ENCODE measurements around the gene AK5. TPM values are rescaled to one million over a fixed set of nuclear protein-coding genes. Genes with fewer than 3 reads are reported as not detected.

The AK5 gene
- polyA plus RNA-seq, 2 of the 4 experiments (the other 2 are of a cell fraction) = 4.9 to 6.1 TPM

DNA sequence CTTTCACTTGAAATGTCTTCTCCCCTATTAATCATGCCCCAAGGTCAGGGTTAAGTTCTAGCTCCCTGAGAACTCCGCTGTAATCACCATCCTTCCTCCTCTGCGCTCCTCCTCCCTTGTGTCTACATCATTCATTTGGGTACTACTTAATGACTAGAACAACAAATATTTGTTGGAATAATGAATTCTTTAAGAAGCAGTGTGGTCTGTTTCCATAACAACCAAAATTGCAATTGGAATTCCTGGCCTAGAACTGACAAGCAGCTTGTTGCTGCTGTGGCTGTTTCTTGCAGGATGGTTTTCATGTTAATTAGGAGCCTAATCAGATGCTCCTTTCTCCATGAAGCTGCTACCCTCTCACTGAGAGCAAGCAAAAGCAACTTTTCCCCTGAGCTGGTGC is 208.1 kb downstream of the AK5 start:
- ATAC-seq = no peak
- POLR2A ChIA-PET = no interaction called here
- FAIRE-seq = no peak

DNA sequence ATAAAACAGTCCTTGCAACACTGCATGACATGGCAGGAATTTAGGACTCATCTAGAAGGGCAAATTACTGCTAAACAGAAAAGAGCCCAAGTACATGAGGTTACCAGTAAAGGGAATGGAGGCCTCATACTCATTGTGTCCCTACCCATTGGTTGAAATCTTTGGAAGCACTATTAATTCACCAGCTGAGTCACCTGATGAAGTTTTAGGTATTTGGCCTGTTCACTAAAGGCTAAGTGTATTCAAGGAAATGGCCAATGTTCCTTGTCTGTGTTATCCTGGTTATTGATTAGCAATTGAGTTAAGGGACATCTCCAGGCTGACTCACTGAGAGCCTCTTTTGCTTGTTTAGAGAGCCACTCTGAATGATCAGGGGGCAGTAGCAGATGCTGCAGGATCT is 212.2 kb downstream of the AK5 start:
- POLR2A ChIA-PET = no interaction called here
- DNase-seq (ENCODE audit: low read depth in 1 of 2, low spot score in 1 of 2) (no peak), ATAC-seq (no peak), FAIRE-seq (no peak)
- Histone ChIP-seq H3K27ac (no peak overlapping the region), H3K9me3 (no peaks in the 10 kb centered on the region), H3K4me2 (no peak overlapping the region), H3K4me3 (no peak overlapping the region), H3K4me1 (no peaks in the 10 kb centered on the region)
- CTCF ChIA-PET = no interaction called here
- no peak for TF ChIP-seq EHF (CRISPR knock-in tag; IDR thresholded peaks at IDR 0.05)
- TF ChIP-seq FOSL2 (IDR thresholded peaks at IDR 0.05) = no peak
- TF ChIP-seq FOSL2 (CRISPR knock-in tag; IDR thresholded peaks at IDR 0.05) = no peak
- no peak for TF ChIP-seq EP300 (IDR thresholded peaks at IDR 0.05)
- no peak for TF ChIP-seq RFX5 (IDR thresholded peaks at IDR 0.05)
- no peak for TF ChIP-seq MYC (IDR thresholded peaks at IDR 0.05; ENCODE audit: borderline replicate concordance, low read length)

More for the DNA sequence above, 208.1 kb downstream of the AK5 start:
- H3K4me3 ChIP-seq = no peak overlapping the region
- H3K9me3 ChIP-seq = no peaks in the 10 kb centered on the region
- no peak overlapping the region for H3K4me2 ChIP-seq
- CTCF ChIA-PET = no interaction called here
- TF ChIP-seq NR3C1 (IDR thresholded peaks at IDR 0.05) (no peak), MAZ (IDR thresholded peaks at IDR 0.05; ENCODE audit: borderline replicate concordance, low read depth, low read length) (no peak), EP300 (IDR thresholded peaks at IDR 0.05) (no peak)
- no peaks in the 10 kb centered on the region for H3K4me1 ChIP-seq
- WGBS (ENCODE audit: missing lambda C conversion rate) = 98% methylated on average over 2 of the region's 2 CpGs
- DNase-seq (ENCODE audit: low read depth in 1 of 2, low spot score in 1 of 2) = no peak
- no peak overlapping the region for H3K27ac ChIP-seq

DNA sequence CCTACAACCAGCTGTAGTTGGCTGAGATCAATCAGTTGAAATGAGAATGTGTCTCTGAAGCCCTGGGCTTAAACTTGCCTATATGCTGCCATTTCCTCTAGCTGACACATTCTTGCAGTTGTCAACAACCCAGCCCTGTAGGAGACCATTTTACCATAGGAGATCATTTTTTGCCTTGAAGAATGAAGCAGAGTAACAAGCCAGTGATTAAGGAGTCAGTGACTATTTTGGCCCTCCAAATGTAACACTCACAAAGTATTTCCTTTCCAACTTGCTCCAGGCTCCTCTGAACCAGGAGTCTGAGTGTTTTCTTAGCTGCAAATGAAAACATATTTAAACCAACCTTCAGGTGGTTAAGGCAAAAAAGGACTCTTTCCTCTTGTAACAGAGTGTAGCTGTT is 217.1 kb downstream of the AK5 start:
- no peak overlapping the region for H3K4me3 ChIP-seq
- ATAC-seq (no peak), FAIRE-seq (no peak), DNase-seq (ENCODE audit: low read depth in 1 of 2, low spot score in 1 of 2) (no peak)
- no peaks in the 10 kb centered on the region for H3K4me1 ChIP-seq
- ChIA-PET POLR2A (no interaction called here), CTCF (interaction anchor here (1.4 kb wide), 1 partner anchor 19 kb away, joined by 3 read pairs; no protein-coding TSS in a partner anchor)
- H3K27ac ChIP-seq = no peak overlapping the region
- no peak overlapping the region for H3K4me2 ChIP-seq
- TF ChIP-seq POLR2A (IDR thresholded peaks at IDR 0.05; ENCODE audit: low read length) (no peak), CBX2 (IDR thresholded peaks at IDR 0.05; ENCODE audit: borderline replicate concordance, low read depth) (no peak), KDM1A (IDR thresholded peaks at IDR 0.05; ENCODE audit: low read depth) (no peak), HOXB5 (CRISPR knock-in tag; IDR thresholded peaks at IDR 0.05) (no peak), MAZ (IDR thresholded peaks at IDR 0.05; ENCODE audit: borderline replicate concordance, low read depth, low read length) (no peak), FOXS1 (CRISPR knock-in tag; IDR thresholded peaks at IDR 0.05) (no peak), RCOR1 (IDR thresholded peaks at IDR 0.05; ENCODE audit: low read depth, low read length) (no peak), NR3C1 (IDR thresholded peaks at IDR 0.05) (no peak), HOXA7 (CRISPR knock-in tag; IDR thresholded peaks at IDR 0.05) (no peak), EHF (CRISPR knock-in tag; IDR thresholded peaks at IDR 0.05) (no peak), SREBF2 (IDR thresholded peaks at IDR 0.05) (no peak)
- TF ChIP-seq, protein P1, sequence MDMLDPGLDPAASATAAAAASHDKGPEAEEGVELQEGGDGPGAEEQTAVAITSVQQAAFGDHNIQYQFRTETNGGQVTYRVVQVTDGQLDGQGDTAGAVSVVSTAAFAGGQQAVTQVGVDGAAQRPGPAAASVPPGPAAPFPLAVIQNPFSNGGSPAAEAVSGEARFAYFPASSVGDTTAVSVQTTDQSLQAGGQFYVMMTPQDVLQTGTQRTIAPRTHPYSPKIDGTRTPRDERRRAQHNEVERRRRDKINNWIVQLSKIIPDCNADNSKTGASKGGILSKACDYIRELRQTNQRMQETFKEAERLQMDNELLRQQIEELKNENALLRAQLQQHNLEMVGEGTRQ (IDR thresholded peaks at IDR 0.05) = no peak
- TF ChIP-seq, protein P2, sequence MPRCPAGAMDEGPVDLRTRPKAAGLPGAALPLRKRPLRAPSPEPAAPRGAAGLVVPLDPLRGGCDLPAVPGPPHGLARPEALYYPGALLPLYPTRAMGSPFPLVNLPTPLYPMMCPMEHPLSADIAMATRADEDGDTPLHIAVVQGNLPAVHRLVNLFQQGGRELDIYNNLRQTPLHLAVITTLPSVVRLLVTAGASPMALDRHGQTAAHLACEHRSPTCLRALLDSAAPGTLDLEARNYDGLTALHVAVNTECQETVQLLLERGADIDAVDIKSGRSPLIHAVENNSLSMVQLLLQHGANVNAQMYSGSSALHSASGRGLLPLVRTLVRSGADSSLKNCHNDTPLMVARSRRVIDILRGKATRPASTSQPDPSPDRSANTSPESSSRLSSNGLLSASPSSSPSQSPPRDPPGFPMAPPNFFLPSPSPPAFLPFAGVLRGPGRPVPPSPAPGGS (IDR thresholded peaks at IDR 0.05) = no peak
- no peaks in the 10 kb centered on the region for H3K9me3 ChIP-seq

DNA sequence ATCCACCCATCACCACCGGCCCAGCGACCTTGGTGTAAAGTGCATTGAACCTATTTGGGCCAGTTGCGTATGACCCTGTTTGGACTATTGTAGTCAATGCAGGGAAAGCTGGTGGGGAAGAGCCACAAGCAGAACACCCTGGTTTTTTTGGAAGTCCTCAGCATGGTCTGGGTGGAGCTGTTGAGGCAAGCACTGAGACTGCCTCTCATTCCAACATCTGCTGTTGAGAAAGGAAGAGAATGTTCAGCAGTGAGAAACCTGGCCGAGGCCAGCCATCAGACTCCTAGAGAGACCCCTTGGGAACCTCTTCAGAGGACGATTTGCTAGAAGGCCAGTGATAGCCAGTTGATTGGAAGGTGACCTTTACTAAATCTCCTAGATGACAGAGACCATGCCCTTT is 217.6 kb downstream of the AK5 start:
- no peak overlapping the region for H3K27ac ChIP-seq
- FAIRE-seq (no peak), DNase-seq (ENCODE audit: low read depth in 1 of 2, low spot score in 1 of 2) (no peak), ATAC-seq (no peak)
- TF ChIP-seq HOXB13 (CRISPR knock-in tag; IDR thresholded peaks at IDR 0.05; ENCODE audit: low read depth) (no peak), NFE2L2 (conservative IDR thresholded peaks at IDR 0.05; ENCODE audit: low read length) (no peak), ZC3H11A (IDR thresholded peaks at IDR 0.05) (no peak), TP53 (CRISPR knock-in tag; IDR thresholded peaks at IDR 0.05) (no peak), FOSB (CRISPR knock-in tag; IDR thresholded peaks at IDR 0.05) (no peak), ZSCAN20 (CRISPR knock-in tag; IDR thresholded peaks at IDR 0.05) (no peak), FOXS1 (CRISPR knock-in tag; IDR thresholded peaks at IDR 0.05) (no peak)
- TF ChIP-seq, protein P3, sequence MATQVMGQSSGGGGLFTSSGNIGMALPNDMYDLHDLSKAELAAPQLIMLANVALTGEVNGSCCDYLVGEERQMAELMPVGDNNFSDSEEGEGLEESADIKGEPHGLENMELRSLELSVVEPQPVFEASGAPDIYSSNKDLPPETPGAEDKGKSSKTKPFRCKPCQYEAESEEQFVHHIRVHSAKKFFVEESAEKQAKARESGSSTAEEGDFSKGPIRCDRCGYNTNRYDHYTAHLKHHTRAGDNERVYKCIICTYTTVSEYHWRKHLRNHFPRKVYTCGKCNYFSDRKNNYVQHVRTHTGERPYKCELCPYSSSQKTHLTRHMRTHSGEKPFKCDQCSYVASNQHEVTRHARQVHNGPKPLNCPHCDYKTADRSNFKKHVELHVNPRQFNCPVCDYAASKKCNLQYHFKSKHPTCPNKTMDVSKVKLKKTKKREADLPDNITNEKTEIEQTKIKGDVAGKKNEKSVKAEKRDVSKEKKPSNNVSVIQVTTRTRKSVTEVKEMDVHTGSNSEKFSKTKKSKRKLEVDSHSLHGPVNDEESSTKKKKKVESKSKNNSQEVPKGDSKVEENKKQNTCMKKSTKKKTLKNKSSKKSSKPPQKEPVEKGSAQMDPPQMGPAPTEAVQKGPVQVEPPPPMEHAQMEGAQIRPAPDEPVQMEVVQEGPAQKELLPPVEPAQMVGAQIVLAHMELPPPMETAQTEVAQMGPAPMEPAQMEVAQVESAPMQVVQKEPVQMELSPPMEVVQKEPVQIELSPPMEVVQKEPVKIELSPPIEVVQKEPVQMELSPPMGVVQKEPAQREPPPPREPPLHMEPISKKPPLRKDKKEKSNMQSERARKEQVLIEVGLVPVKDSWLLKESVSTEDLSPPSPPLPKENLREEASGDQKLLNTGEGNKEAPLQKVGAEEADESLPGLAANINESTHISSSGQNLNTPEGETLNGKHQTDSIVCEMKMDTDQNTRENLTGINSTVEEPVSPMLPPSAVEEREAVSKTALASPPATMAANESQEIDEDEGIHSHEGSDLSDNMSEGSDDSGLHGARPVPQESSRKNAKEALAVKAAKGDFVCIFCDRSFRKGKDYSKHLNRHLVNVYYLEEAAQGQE (IDR thresholded peaks at IDR 0.05) = no peak
- H3K4me3 ChIP-seq = no peak overlapping the region
- 77% methylated on average over 5 of the region's 5 CpGs for WGBS (ENCODE audit: missing lambda C conversion rate)
- ChIA-PET POLR2A (no interaction called here), CTCF (interaction anchor here (1.4 kb wide), 1 partner anchor 19 kb away, joined by 3 read pairs; no protein-coding TSS in a partner anchor)
- no peaks in the 10 kb centered on the region for H3K4me1 ChIP-seq
- no peaks in the 10 kb centered on the region for H3K9me3 ChIP-seq
- H3K4me2 ChIP-seq = no peak overlapping the region

All from A549 (cell line).